Muscle layer of duodenum (tissue), 2 donors: ENCODE measurements around the gene GDF15.
"Not testable (repeated sequence)": the region's sequence is repeated elsewhere in the genome, so short reads cannot be mapped to it uniquely, and the experiment has no call there.

Source experiments
- H3K27ac ChIP-seq: one replicate; pipeline ENCODE4 v1.7.0; 2013; ENCODE audit warnings: mild to moderate bottlenecking, low read length
- H3K27me3 ChIP-seq: one replicate; pipeline ENCODE4 v1.7.0; 2013; ENCODE audit warnings: low read depth, mild to moderate bottlenecking, control low read depth, low read length
- H3K36me3 ChIP-seq, 2 donors: one replicate each; pipeline ENCODE4 v1.7.0; 2013; ENCODE audit warnings: low read length in 2 of 2, control low read depth in 1 of 2, mild to moderate bottlenecking in 1 of 2; ENCODE audit not compliant: insufficient read depth in 2 of 2, control insufficient read depth in 1 of 2
- H3K4me1 ChIP-seq, 2 donors: one replicate each; pipeline ENCODE4 v1.7.0; 2013; ENCODE audit warnings: low read length in 2 of 2, mild to moderate bottlenecking in 2 of 2, control low read depth in 1 of 2, moderate library complexity in 1 of 2; ENCODE audit not compliant: insufficient read depth in 2 of 2, control insufficient read depth in 1 of 2
- H3K4me3 ChIP-seq, 2 donors: one replicate each; pipeline ENCODE4 v1.7.0; 2013; ENCODE audit warnings: low read length in 2 of 2, low read depth in 1 of 2, mild to moderate bottlenecking in 1 of 2
- H3K9me3 ChIP-seq, 2 donors: one replicate each; pipeline ENCODE4 v1.7.0; 2013; ENCODE audit warnings: low read length in 2 of 2, control low read depth in 1 of 2, mild to moderate bottlenecking in 1 of 2; ENCODE audit not compliant: control insufficient read depth in 1 of 2
- donor health status: healthy.

GDF15 gene

DNA sequence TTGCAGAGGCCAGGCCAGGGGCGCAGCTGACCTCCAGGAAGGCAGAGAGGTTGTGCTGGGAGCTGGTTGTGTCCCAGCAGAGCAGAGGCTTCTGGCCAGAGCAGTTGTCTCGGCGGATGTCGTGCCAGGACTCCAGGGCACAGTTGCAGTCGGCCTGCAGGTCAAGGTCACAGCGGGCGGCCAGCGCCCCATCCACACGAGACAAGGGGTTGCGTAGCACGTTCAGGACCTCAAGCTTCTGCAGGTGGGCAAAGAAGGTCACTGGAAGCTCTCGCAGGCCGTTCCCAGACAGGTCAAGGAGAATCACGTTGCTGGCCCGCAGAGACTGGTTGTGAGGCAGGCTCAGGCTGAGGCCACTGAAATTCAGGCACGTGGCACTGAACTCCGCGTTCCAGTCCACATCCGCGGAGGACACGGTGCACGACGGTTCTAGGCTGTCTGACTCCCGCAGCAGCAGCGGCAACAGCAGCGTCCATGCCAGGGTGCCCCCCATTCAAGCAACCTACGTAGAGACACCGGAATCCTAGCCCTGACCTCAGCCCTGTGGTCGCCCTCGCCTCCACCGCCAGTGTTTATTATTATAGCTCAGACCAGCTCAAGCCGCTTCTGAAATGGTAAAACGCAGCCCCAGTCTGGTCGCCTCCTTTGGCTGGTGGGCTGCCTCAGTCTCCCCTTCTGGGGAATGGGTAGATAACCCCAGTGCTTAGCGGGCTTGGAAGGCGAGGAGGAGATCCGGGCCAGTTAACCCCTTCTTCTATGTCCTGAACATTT is 10.7 kb downstream of the GDF15 start:
- H3K9me3 ChIP-seq = no peaks in the 10 kb centered on the region
- H3K4me3 ChIP-seq = peak overlapping the region; percentile 42 to 54
- no peaks in the 10 kb centered on the region for H3K36me3 ChIP-seq
- H3K27me3 ChIP-seq = no peaks in the 10 kb centered on the region
- H3K27ac ChIP-seq = no peak overlapping the region
- H3K4me1 ChIP-seq = peaks cover 0 to 6% of the 10 kb centered on the region in 2 donors

DNA sequence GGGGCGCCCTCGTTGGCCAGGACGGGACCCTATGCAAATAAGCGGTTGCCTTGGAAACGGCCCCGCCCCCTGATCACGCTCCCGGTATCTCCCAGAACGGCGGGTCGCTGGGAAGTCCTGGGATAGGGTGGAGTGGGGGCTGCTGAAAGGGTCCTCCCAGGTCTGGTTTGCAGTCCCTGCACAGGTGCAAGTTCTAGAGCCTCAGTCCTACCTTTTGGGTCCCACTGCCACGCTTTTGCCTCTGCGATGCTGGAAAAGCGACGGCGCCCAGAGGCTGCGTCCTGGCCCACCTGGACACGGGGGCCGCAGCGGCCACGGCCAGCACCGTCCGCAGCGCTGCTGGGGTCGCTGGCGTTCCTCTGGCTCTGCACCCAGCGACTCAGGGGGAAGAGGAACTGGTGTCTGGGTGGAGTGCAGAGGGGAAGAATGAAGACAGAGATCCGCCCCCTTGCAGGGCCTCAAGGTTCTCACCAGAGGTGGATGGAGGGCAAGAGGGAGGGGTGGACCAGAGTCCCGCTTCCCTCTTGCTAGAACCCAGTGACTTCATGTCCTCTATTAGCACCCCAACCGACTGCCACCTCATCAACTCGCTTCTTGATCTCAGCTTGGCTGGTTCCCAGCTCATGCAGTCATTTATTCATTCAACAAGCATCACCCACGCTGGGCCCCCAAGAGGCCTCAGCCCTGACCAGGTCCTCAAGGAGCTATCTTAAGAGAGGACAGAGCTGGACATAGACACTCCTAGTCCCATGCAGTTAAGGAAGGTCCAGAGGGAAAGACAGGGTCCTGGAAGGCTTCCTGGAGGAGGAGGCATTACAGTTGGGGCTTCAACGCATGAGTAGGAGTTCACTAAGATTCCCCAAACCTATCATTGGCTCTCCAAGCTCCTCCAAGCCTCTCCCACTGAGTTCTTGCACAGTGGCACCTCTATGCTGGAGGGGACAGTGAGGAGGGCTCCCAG is 11.6 kb downstream of the GDF15 start, which contains the start of gene LRRC25:
Gene LRRC25, minus strand, starts transcription at position 381 of the 961 bp plus-strand sequence. CDS start 659 bp downstream, outside the sequence.
- H3K9me3 ChIP-seq = no peaks in the 10 kb centered on the region
- peak within 1 kb of the TSS; percentile 18 for H3K27ac ChIP-seq
- H3K27me3 ChIP-seq = no peaks in the 10 kb centered on the region
- H3K36me3 ChIP-seq = no peaks in the 10 kb centered on the region
- peaks cover 0 to 10% of the 10 kb centered on the region in 2 donors for H3K4me1 ChIP-seq
- peak within 1 kb of the TSS; percentile 42 to 54 for H3K4me3 ChIP-seq

- H3K36me3 ChIP-seq = no peaks in the 10 kb centered on the region
- H3K4me3 ChIP-seq = no peak overlapping the region
- peaks cover 0 to 10% of the 10 kb centered on the region in 2 donors for H3K4me1 ChIP-seq
- H3K27ac ChIP-seq = no peak overlapping the region
- H3K9me3 ChIP-seq = no peaks in the 10 kb centered on the region
- H3K27me3 ChIP-seq = no peaks in the 10 kb centered on the region
Observed at GRCh38 chr19:18399008-18399407, 13.1 kb downstream of the GDF15 start.

DNA sequence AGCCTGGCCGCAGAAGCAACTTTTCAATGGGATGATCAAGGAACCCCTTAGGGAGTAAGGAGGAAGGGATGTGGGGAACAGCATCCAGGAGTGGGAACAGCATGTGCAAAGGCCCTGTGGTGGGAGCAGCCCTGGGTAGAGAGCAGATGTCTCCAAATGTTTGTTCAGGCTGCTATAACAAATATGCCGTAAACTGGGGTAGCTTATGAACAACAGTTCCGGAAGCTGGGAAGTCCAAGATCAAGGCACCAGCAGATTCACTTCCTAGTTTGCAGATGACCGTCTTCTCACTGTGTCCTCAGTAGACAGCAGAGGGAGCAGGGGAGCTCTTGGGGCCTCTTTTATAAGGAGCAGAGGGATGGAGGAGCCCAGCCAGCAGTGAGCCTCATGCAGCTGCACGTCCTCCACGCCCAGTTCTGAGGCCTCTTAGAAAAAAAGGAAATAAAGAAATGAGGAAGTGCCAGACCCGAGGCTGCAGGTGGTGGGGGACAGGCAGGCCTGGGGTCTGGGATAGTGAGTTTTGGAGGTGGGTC is 15.7 kb downstream of the GDF15 start:
- Histone ChIP-seq H3K4me3 (no peak overlapping the region), H3K36me3 (no peaks in the 10 kb centered on the region), H3K9me3 (no peaks in the 10 kb centered on the region), H3K4me1 (peaks cover 0 to 10% of the 10 kb centered on the region in 2 donors), H3K27ac (no peak overlapping the region), H3K27me3 (no peaks in the 10 kb centered on the region)

DNA sequence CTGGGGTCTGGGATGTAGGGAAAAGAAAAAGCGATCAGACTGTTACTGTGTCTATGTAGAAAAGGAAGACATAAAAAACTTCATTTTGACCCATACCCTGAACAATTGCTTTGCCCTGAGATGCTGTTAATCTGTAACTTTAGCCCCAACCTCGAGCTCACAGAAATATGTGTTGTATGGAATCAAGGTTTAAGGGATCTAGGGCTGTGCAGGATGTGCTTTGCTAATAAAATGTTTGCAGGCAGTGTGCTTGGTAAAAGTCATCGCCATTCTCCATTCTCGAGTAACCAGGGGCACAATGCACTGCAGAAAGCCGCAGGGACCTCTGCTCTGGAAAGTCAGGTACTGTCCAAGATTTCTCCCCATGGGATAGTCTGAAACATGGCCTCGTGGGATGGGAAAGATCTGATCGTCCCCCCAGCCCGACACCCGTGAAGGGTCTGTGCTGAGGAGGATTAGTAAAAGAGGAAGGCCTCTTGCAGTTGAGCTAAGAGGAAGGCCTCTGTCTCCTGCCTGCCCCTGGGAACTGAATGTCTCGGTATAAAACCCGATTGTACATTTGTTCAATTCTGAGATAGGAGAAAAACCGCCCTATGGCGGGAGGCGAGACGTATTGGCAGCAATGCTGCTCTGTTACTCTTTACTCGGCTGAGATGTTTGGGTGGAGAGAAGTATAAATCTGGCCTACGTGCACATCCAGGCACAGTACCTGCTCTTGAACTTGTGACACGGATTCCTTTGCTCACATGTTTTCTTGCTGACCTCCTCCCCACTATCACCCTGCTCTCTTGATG is 16.7 kb downstream of the GDF15 start:
- H3K4me1 ChIP-seq, H3K36me3 ChIP-seq, H3K27me3 ChIP-seq, H3K27ac ChIP-seq, H3K9me3 ChIP-seq, H3K4me3 ChIP-seq: not testable (repeated sequence)

DNA sequence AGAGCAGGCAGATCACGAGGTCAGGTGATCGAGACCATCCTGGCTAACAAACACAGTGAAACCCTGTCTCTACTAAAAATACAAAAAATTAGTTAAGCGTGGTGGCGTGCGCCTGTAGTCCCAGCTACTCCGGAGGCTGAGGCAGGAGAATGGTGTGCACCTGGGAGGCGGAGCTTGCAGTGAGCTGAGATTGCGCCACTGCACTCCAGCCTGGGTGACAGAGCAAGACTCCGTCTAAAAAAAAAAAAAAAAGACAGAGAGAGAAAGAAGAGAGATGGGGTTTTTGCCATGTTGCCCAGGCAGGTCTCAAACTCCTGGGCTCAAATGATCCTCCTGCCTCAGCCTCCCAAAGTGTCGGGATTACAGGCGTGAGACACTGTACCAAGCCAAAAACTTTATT is 19.8 kb downstream of the GDF15 start:
- H3K9me3 ChIP-seq, H3K27me3 ChIP-seq, H3K4me3 ChIP-seq, H3K27ac ChIP-seq, H3K4me1 ChIP-seq, H3K36me3 ChIP-seq: not testable (repeated sequence)

GRCh38 chr19:18406749-18407148 is 20.8 kb downstream of the GDF15 start:
- H3K9me3 ChIP-seq = no peaks in the 10 kb centered on the region
- H3K4me1 ChIP-seq = peaks cover 0 to 5% of the 10 kb centered on the region in 2 donors
- H3K27ac ChIP-seq = no peak overlapping the region
- H3K4me3 ChIP-seq = no peak overlapping the region
- no peaks in the 10 kb centered on the region for H3K27me3 ChIP-seq
- H3K36me3 ChIP-seq = no peaks in the 10 kb centered on the region

DNA sequence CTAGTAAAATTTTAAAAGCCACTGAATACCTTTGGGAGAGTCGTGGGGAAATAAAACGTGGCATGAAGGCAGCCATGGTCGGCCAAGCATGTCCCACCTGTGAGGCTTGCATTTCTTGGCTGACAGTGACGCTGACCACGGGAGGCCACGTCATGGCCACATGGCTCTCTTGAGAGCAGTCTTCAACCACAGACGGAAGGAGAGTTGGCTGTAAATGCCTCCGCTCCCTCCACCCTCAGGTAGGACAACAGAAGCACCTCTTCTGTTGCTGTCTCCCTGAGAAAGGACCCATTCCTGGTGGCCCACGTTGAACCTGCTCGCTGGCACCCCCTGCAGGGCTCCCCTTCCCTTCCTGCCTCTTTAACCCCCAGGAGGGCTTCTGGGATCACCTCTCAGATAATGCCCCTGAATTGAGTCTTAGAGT is 22.1 kb downstream of the GDF15 start:
- H3K27ac ChIP-seq = no peak overlapping the region

DNA sequence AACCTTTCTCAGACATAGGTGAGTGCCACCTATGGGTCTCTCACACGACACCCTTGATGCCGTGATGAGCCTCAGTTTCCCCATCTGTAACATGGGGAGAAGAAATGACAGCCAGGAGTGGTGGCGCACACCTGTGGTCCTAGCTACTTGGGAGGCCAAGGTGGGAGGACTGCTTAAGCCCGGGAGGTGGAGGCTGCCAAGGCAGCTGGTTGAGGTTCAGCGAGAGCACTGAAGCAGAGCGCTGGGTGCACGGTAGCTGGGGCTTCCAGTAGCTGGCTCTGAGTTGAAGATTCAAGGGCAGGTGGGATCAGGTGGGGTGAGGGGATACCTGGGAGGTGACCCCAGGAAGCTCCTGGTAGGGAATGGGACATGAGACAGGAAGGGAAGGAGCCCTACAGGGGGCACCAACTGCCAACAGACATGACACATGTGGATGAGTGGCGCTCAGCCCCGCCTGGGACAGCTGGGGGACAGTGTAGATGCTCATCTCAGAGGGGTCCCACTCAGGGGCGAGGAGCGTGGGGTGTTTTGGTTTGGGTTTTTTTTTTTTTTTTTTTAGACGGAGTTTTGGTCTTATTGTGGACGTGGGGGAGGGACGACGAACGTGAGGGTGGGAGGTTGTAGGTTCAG is 26.8 kb downstream of the GDF15 start:
- Histone ChIP-seq H3K36me3 (no peaks in the 10 kb centered on the region), H3K4me1 (peaks cover 6 to 38% of the 10 kb centered on the region in 2 donors), H3K27me3 (peaks cover 6% of the 10 kb centered on the region), H3K27ac (no peak overlapping the region), H3K4me3 (no peak overlapping the region), H3K9me3 (no peaks in the 10 kb centered on the region)

More for the DNA sequence above, 22.1 kb downstream of the GDF15 start:
- Histone ChIP-seq H3K4me3 (no peak overlapping the region), H3K9me3 (no peaks in the 10 kb centered on the region), H3K27me3 (no peaks in the 10 kb centered on the region), H3K36me3 (no peaks in the 10 kb centered on the region), H3K4me1 (no peaks in the 10 kb centered on the region)

- Histone ChIP-seq H3K27ac (peak overlapping the region; percentile 72), H3K27me3 (peaks cover 6% of the 10 kb centered on the region), H3K9me3 (no peaks in the 10 kb centered on the region), H3K4me1 (peaks cover 13 to 51% of the 10 kb centered on the region in 2 donors), H3K4me3 (peak overlapping the region; percentile 37 to 72), H3K36me3 (no peaks in the 10 kb centered on the region)
Observed at GRCh38 chr19:18414504-18415177, 28.7 kb downstream of the GDF15 start.
